Neural cell (in vitro differentiated cells): ENCODE data around the gene TMEM266. TPM values are rescaled to one million over a fixed set of nuclear protein-coding genes. Genes with fewer than 3 reads are reported as not detected.
A peak's percentile ranks its signal among the peaks of the same experiment; 100 is the strongest.

Experiments
- H2AFZ ChIP-seq: fragments of 200-600, 300-800 bp; sonication (generic), shearing (Covaris generic); 2 replicates; pipeline ENCODE4 v1.6.0; 2014; ENCODE audit warnings: low read depth, mild to moderate bottlenecking, antibody characterized with exemption, low read length, moderate library complexity
- H3F3A ChIP-seq: fragments of 200-600 bp; shearing (Covaris generic); 2 replicates; pipeline ENCODE4 v1.6.1; 2016; ENCODE audit warnings: mild to moderate bottlenecking, moderate library complexity, mixed read lengths, antibody characterized with exemption, low read length; ENCODE audit not compliant: insufficient read depth, poor library complexity, severe bottlenecking
- H3K27ac ChIP-seq: fragments of 200-600, 300-800 bp; sonication (generic), shearing (Covaris generic); 2 replicates; pipeline ENCODE4 v1.5.1; 2014; ENCODE audit warnings: mild to moderate bottlenecking, low read length, moderate library complexity
- H3K27me3 ChIP-seq: fragments of 300-800, 200-600 bp; sonication (generic), shearing (Covaris generic); 2 replicates; pipeline ENCODE4 v1.6.0; 2014; ENCODE audit warnings: mild to moderate bottlenecking, low read depth, low read length, moderate library complexity; ENCODE audit not compliant: insufficient read depth
- H3K36me3 ChIP-seq: fragments of 300-800, 200-600 bp; sonication (generic), shearing (Covaris generic); 2 replicates; pipeline ENCODE4 v1.5.1; 2014; ENCODE audit warnings: mild to moderate bottlenecking, antibody characterized with exemption, low read length, moderate library complexity; ENCODE audit not compliant: insufficient read depth
- H3K4me2 ChIP-seq: fragments of 300-800, 200-600 bp; sonication (generic), shearing (Covaris generic); 2 replicates; pipeline ENCODE4 v1.6.0; 2014; ENCODE audit warnings: mild to moderate bottlenecking, low read length
- H3K4me3 ChIP-seq: fragments of 300-800, 200-600 bp; sonication (generic), shearing (Covaris generic); 2 replicates; pipeline ENCODE4 v1.5.1; 2014; ENCODE audit warnings: mild to moderate bottlenecking, low read length, moderate library complexity
- H3K79me2 ChIP-seq: fragments of 200-600 bp; shearing (Covaris generic); replicated peaks from 2 replicates; pipeline ENCODE4 v1.6.0; 2014; ENCODE audit warnings: mild to moderate bottlenecking, low read length, moderate library complexity; ENCODE audit not compliant: insufficient read depth
- H3K9ac ChIP-seq: fragments of 300-800, 200-600 bp; sonication (generic), shearing (Covaris generic); 2 replicates; pipeline ENCODE4 v1.6.1; 2016; ENCODE audit warnings: mild to moderate bottlenecking, low read length, mixed read lengths
- H3K9me2 ChIP-seq: fragments of 200-600 bp; shearing (Covaris generic); 2 replicates; pipeline ENCODE4 v1.6.1; 2016; ENCODE audit warnings: mild to moderate bottlenecking, low read length, mixed read lengths; ENCODE audit not compliant: insufficient read depth
- H3K9me3 ChIP-seq: fragments of 200-600, 300-800 bp; sonication (generic), shearing (Covaris generic); 2 replicates; pipeline ENCODE4 v1.6.1; 2016; ENCODE audit warnings: mild to moderate bottlenecking, mixed run types, low read length, moderate library complexity, mixed read lengths
- H4K20me1 ChIP-seq: fragments of 200-600 bp; shearing (Covaris generic); 2 replicates; pipeline ENCODE4 v1.6.1; 2016; ENCODE audit warnings: mild to moderate bottlenecking, mixed run types; ENCODE audit not compliant: insufficient read depth
- EP300 ChIP-seq: fragments of 450-650 bp; conservative IDR thresholded peaks from 2 replicates; pipeline ENCODE4 v1.6.1; 2014; ENCODE audit warnings: antibody characterized with exemption, mild to moderate bottlenecking, moderate library complexity; ENCODE audit not compliant: poor library complexity, severe bottlenecking
- EZH2 ChIP-seq: fragments of 200-600, 300-800 bp; shearing (Covaris generic), sonication (generic); IDR thresholded peaks from 2 replicates; pipeline ENCODE4 v1.6.1; 2014; ENCODE audit warnings: antibody characterized with exemption, low read length, borderline replicate concordance, mild to moderate bottlenecking; ENCODE audit not compliant: insufficient read depth, poor library complexity, severe bottlenecking
- MXI1 ChIP-seq: fragments of 450-650 bp; conservative IDR thresholded peaks from 2 replicates; pipeline ENCODE4 v1.6.1; 2014; ENCODE audit warnings: antibody characterized with exemption, mild to moderate bottlenecking; ENCODE audit not compliant: poor library complexity, severe bottlenecking
- POLR2AphosphoS5 ChIP-seq: IDR thresholded peaks from 2 replicates; pipeline ENCODE4 v1.6.1; 2012
- RAD21 ChIP-seq: fragments of 450-650 bp; conservative IDR thresholded peaks from 2 replicates; pipeline ENCODE4 v1.6.1; 2014; ENCODE audit warnings: antibody characterized with exemption, mild to moderate bottlenecking, moderate library complexity
- SMC3 ChIP-seq: fragments of 450-650 bp; conservative IDR thresholded peaks from 2 replicates; pipeline ENCODE4 v1.6.1; 2014; ENCODE audit warnings: antibody characterized with exemption, mild to moderate bottlenecking, moderate library complexity; ENCODE audit not compliant: poor library complexity
- TAF1 ChIP-seq: IDR thresholded peaks from 2 replicates; pipeline ENCODE4 v1.6.1; 2012; ENCODE audit warnings: low read depth
- polyA plus RNA-seq: library from polyadenylated mRNA; depleted of rRNA; stranded (reverse); fragments of >200 nt; gene quantifications from 2 replicates; pipeline ENCODE4 v1.2.3, GENCODE V29; 2014
- TF ChIP-seq, protein P1 (sequence below): IDR thresholded peaks from 2 replicates; pipeline ENCODE4 v1.6.1; 2012; ENCODE audit warnings: borderline replicate concordance
- TF ChIP-seq, protein P2 (sequence below): fragments of 450-650 bp; IDR thresholded peaks from 2 replicates; pipeline ENCODE4 v1.5.1; 2014; ENCODE audit warnings: antibody characterized with exemption, mild to moderate bottlenecking, moderate library complexity; ENCODE audit not compliant: poor library complexity, severe bottlenecking

The TMEM266 gene
- polyA plus RNA-seq, 1 donor from 2014 or later: 17.6 TPM

GRCh38 chr15:76190070-76190564 lies 130.3 kb downstream of the TMEM266 start:
- Histone ChIP-seq H3K36me3 (no peaks in the 10 kb centered on the region), H3K9ac (no peak overlapping the region), H3K27me3 (peaks cover 8% of the 10 kb centered on the region), H3K4me2 (no peak overlapping the region), H3K9me2 (no peaks in the 10 kb centered on the region), H3K27ac (no peak overlapping the region), H3K9me3 (no peaks in the 10 kb centered on the region), H4K20me1 (no peaks in the 10 kb centered on the region), H3K79me2 (no peaks in the 10 kb centered on the region), H3F3A (no peaks in the 10 kb centered on the region), H3K4me3 (no peak overlapping the region), H2AFZ (no peak overlapping the region)
- TF ChIP-seq SMC3: no peak
- TF ChIP-seq EZH2: no peak
- no peak for TF ChIP-seq MXI1
- TF ChIP-seq EP300: no peak
- TF ChIP-seq, protein P1, sequence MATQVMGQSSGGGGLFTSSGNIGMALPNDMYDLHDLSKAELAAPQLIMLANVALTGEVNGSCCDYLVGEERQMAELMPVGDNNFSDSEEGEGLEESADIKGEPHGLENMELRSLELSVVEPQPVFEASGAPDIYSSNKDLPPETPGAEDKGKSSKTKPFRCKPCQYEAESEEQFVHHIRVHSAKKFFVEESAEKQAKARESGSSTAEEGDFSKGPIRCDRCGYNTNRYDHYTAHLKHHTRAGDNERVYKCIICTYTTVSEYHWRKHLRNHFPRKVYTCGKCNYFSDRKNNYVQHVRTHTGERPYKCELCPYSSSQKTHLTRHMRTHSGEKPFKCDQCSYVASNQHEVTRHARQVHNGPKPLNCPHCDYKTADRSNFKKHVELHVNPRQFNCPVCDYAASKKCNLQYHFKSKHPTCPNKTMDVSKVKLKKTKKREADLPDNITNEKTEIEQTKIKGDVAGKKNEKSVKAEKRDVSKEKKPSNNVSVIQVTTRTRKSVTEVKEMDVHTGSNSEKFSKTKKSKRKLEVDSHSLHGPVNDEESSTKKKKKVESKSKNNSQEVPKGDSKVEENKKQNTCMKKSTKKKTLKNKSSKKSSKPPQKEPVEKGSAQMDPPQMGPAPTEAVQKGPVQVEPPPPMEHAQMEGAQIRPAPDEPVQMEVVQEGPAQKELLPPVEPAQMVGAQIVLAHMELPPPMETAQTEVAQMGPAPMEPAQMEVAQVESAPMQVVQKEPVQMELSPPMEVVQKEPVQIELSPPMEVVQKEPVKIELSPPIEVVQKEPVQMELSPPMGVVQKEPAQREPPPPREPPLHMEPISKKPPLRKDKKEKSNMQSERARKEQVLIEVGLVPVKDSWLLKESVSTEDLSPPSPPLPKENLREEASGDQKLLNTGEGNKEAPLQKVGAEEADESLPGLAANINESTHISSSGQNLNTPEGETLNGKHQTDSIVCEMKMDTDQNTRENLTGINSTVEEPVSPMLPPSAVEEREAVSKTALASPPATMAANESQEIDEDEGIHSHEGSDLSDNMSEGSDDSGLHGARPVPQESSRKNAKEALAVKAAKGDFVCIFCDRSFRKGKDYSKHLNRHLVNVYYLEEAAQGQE: no peak
- TF ChIP-seq, protein P2, sequence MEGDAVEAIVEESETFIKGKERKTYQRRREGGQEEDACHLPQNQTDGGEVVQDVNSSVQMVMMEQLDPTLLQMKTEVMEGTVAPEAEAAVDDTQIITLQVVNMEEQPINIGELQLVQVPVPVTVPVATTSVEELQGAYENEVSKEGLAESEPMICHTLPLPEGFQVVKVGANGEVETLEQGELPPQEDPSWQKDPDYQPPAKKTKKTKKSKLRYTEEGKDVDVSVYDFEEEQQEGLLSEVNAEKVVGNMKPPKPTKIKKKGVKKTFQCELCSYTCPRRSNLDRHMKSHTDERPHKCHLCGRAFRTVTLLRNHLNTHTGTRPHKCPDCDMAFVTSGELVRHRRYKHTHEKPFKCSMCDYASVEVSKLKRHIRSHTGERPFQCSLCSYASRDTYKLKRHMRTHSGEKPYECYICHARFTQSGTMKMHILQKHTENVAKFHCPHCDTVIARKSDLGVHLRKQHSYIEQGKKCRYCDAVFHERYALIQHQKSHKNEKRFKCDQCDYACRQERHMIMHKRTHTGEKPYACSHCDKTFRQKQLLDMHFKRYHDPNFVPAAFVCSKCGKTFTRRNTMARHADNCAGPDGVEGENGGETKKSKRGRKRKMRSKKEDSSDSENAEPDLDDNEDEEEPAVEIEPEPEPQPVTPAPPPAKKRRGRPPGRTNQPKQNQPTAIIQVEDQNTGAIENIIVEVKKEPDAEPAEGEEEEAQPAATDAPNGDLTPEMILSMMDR: no peak
- TF ChIP-seq RAD21: no peak
- TF ChIP-seq POLR2AphosphoS5: no peak
- TF ChIP-seq TAF1: no peak

- H2AFZ ChIP-seq: no peak overlapping the region
- H3K36me3 ChIP-seq: no peaks in the 10 kb centered on the region
- no peaks in the 10 kb centered on the region for H3K9me2 ChIP-seq
- H3K27me3 ChIP-seq: peaks cover 8% of the 10 kb centered on the region
- H3K9ac ChIP-seq: no peak overlapping the region
- H3K4me3 ChIP-seq: no peak overlapping the region
- TF ChIP-seq, protein P1: no peak
- no peak for TF ChIP-seq EZH2
- TF ChIP-seq, protein P2: peak; percentile 92
- TF ChIP-seq EP300: no peak
- TF ChIP-seq SMC3: peak; percentile 84
- TF ChIP-seq MXI1: no peak
- TF ChIP-seq RAD21: peak; percentile 88
- no peak for TF ChIP-seq TAF1
- no peak for TF ChIP-seq POLR2AphosphoS5
- no peak overlapping the region for H3K27ac ChIP-seq
- H3F3A ChIP-seq: no peaks in the 10 kb centered on the region
- H4K20me1 ChIP-seq: no peaks in the 10 kb centered on the region
- no peaks in the 10 kb centered on the region for H3K79me2 ChIP-seq
- H3K9me3 ChIP-seq: no peaks in the 10 kb centered on the region
- no peak overlapping the region for H3K4me2 ChIP-seq
These were observed 131.2 kb downstream of the TMEM266 start for GRCh38 chr15:76190751-76191538.
